HEK293 (cell line): Measurements from ENCODE around the gene MFAP5.

ENCODE experiments used
- CTCF ChIA-PET: fragments of 350-600 bp; formaldehyde crosslinking; extraction: SDS; loops from one replicate; lab custom pipeline; 2021; ENCODE audit warnings: antibody characterized with exemption; lab: Yijun Ruan, JAX
- POLR2A ChIA-PET: fragments of 300-600 bp; formaldehyde crosslinking; extraction: SDS; loops from one replicate; lab custom pipeline; 2020; ENCODE audit warnings: antibody characterized with exemption, inconsistent platforms; lab: Yijun Ruan, JAX
- H3K27ac ChIP-seq: fragments of 200-500 bp; sonication (Bioruptor generic); 2 replicates; pipeline ENCODE4 v1.5.1; 2014; ENCODE audit warnings: low read depth, low read length, control low read depth, inconsistent platforms; ENCODE audit errors: extremely low read depth
- H3K36me3 ChIP-seq, 2 experiments: fragments of 200-500 bp in 1 of 2; sonication (Bioruptor generic) in 1 of 2; 1 replicate in 1 of 2; 2 replicates in 1 of 2; pipeline ENCODE4 v1.5.1; 2014 to 2017; ENCODE audit warnings: inconsistent platforms in 2 of 2, low read length in 2 of 2; ENCODE audit not compliant: control insufficient read depth in 2 of 2, insufficient read depth in 1 of 2
- H3K4me1 ChIP-seq: fragments of 200-500 bp; sonication (Bioruptor generic); 2 replicates; pipeline ENCODE4 v1.5.1; 2014; ENCODE audit warnings: mild to moderate bottlenecking, low read length, inconsistent platforms; ENCODE audit not compliant: control insufficient read depth, insufficient read depth
- H3K4me3 ChIP-seq: 2 replicates; pipeline ENCODE4 v1.5.1; 2011; ENCODE audit warnings: low read depth, mild to moderate bottlenecking, control low read depth, low read length, moderate library complexity
- H3K9me3 ChIP-seq: fragments of 200-500 bp; sonication (Bioruptor generic); 2 replicates; pipeline ENCODE4 v1.5.1; 2014; ENCODE audit warnings: low read depth, low read length, inconsistent platforms; ENCODE audit not compliant: control insufficient read depth, insufficient read depth
- BCL11B ChIP-seq: fragments of 450-650 bp; formaldehyde crosslinking; IDR thresholded peaks from 2 replicates; pipeline ENCODE4 v1.5.1; 2016; ENCODE audit warnings: low read depth, missing biosample characterization, missing genetic modification characterization
- FEZF1 ChIP-seq: fragments of 450-650 bp; formaldehyde crosslinking; IDR thresholded peaks from 2 replicates; pipeline ENCODE4 v1.5.1; 2016; ENCODE audit warnings: missing biosample characterization, missing genetic modification characterization
- HIC1 ChIP-seq: fragments of 450-650 bp; formaldehyde crosslinking; IDR thresholded peaks from 2 replicates; pipeline ENCODE4 v1.5.1; 2016; ENCODE audit warnings: missing biosample characterization, missing genetic modification characterization
- MYNN ChIP-seq: fragments of 450-650 bp; formaldehyde crosslinking; IDR thresholded peaks from 2 replicates; pipeline ENCODE4 v1.5.1; 2016; ENCODE audit warnings: missing biosample characterization, missing genetic modification characterization, borderline replicate concordance
- TSHZ1 ChIP-seq: fragments of 450-650 bp; formaldehyde crosslinking; IDR thresholded peaks from 2 replicates; pipeline ENCODE4 v1.5.1; 2016; ENCODE audit warnings: missing biosample characterization, missing genetic modification characterization, borderline replicate concordance
- ZBTB1 ChIP-seq: fragments of 450-650 bp; formaldehyde crosslinking; IDR thresholded peaks from 2 replicates; pipeline ENCODE4 v1.5.1; 2016; ENCODE audit warnings: missing biosample characterization, missing genetic modification characterization
- ZBTB10 ChIP-seq: fragments of 450-650 bp; formaldehyde crosslinking; IDR thresholded peaks from 2 replicates; pipeline ENCODE4 v1.5.1; 2016; ENCODE audit warnings: missing biosample characterization, missing genetic modification characterization
- ZBTB20 ChIP-seq: fragments of 450-650 bp; formaldehyde crosslinking; IDR thresholded peaks from 2 replicates; pipeline ENCODE4 v1.5.1; 2016; ENCODE audit warnings: missing biosample characterization, missing genetic modification characterization
- ZNF146 ChIP-seq: fragments of 450-650 bp; formaldehyde crosslinking; IDR thresholded peaks from 2 replicates; pipeline ENCODE4 v1.5.1; 2016; ENCODE audit warnings: missing biosample characterization, missing genetic modification characterization
- ZNF157 ChIP-seq: fragments of 450-650 bp; formaldehyde crosslinking; IDR thresholded peaks from 2 replicates; pipeline ENCODE4 v1.5.1; 2016; ENCODE audit warnings: missing biosample characterization, missing genetic modification characterization
- ZNF202 ChIP-seq: fragments of 450-650 bp; formaldehyde crosslinking; IDR thresholded peaks from 2 replicates; pipeline ENCODE4 v1.5.1; 2016; ENCODE audit warnings: missing biosample characterization, missing genetic modification characterization, borderline replicate concordance
- ZNF335 ChIP-seq: fragments of 450-650 bp; formaldehyde crosslinking; conservative IDR thresholded peaks from 2 replicates; pipeline ENCODE4 v1.5.1; 2016; ENCODE audit warnings: missing biosample characterization, missing genetic modification characterization
- ZNF350 ChIP-seq: fragments of 450-650 bp; formaldehyde crosslinking; IDR thresholded peaks from 2 replicates; pipeline ENCODE4 v1.5.0; 2017; ENCODE audit warnings: missing biosample characterization, mild to moderate bottlenecking, missing genetic modification characterization
- ZNF391 ChIP-seq: fragments of 450-650 bp; formaldehyde crosslinking; IDR thresholded peaks from 2 replicates; pipeline ENCODE4 v1.5.1; 2016; ENCODE audit warnings: low read depth, missing biosample characterization, missing genetic modification characterization, borderline replicate concordance
- ZNF423 ChIP-seq: fragments of 450-650 bp; formaldehyde crosslinking; IDR thresholded peaks from 2 replicates; pipeline ENCODE4 v1.5.1; 2016; ENCODE audit warnings: missing biosample characterization, missing genetic modification characterization
- ZNF426 ChIP-seq: fragments of 450-650 bp; formaldehyde crosslinking; IDR thresholded peaks from 2 replicates; pipeline ENCODE4 v1.5.1; 2017; ENCODE audit warnings: missing biosample characterization, missing genetic modification characterization, mild to moderate bottlenecking, inconsistent platforms, moderate library complexity
- ZNF514 ChIP-seq: fragments of 450-650 bp; formaldehyde crosslinking; IDR thresholded peaks from 2 replicates; pipeline ENCODE4 v1.5.1; 2016; ENCODE audit warnings: missing biosample characterization, missing genetic modification characterization
- ZNF560 ChIP-seq: fragments of 450-650 bp; formaldehyde crosslinking; IDR thresholded peaks from 2 replicates; pipeline ENCODE4 v1.5.1; 2017; ENCODE audit warnings: missing biosample characterization, missing genetic modification characterization, borderline replicate concordance
- ZNF600 ChIP-seq: fragments of 450-650 bp; formaldehyde crosslinking; IDR thresholded peaks from 2 replicates; pipeline ENCODE4 v1.5.1; 2016; ENCODE audit warnings: missing biosample characterization, missing genetic modification characterization
- ZNF623 ChIP-seq: fragments of 450-650 bp; formaldehyde crosslinking; IDR thresholded peaks from 2 replicates; pipeline ENCODE4 v1.5.1; 2016; ENCODE audit warnings: missing biosample characterization, missing genetic modification characterization
- ZNF664 ChIP-seq: fragments of 450-650 bp; formaldehyde crosslinking; IDR thresholded peaks from 2 replicates; pipeline ENCODE4 v1.5.1; 2016; ENCODE audit warnings: missing biosample characterization, missing genetic modification characterization
- ZNF776 ChIP-seq: fragments of 450-650 bp; formaldehyde crosslinking; IDR thresholded peaks from 2 replicates; pipeline ENCODE4 v1.5.0; 2017; ENCODE audit warnings: missing biosample characterization, missing genetic modification characterization, borderline replicate concordance
- ZNF791 ChIP-seq: fragments of 450-650 bp; formaldehyde crosslinking; IDR thresholded peaks from 2 replicates; pipeline ENCODE4 v1.5.1; 2016; ENCODE audit warnings: missing biosample characterization, missing genetic modification characterization
- ZNF843 ChIP-seq: fragments of 450-650 bp; formaldehyde crosslinking; IDR thresholded peaks from 2 replicates; pipeline ENCODE4 v1.5.1; 2016; ENCODE audit warnings: missing biosample characterization, missing genetic modification characterization

Gene MFAP5

GRCh38 chr12:8644345-8645248 is 18.0 kb downstream of the MFAP5 start:
- POLR2A ChIA-PET: no interaction called here
- Histone ChIP-seq H3K27ac (no peak overlapping the region), H3K36me3 (no peaks in the 10 kb centered on the region), H3K4me1 (no peaks in the 10 kb centered on the region)
- TF ChIP-seq ZNF776 (tag by site-specific recombination) (no peak), ZBTB10 (no peak), ZNF600 (tag by site-specific recombination) (no peak), ZNF560 (no peak), ZBTB1 (tag by site-specific recombination) (no peak), MYNN (tag by site-specific recombination) (no peak), ZNF146 (tag by site-specific recombination) (no peak), ZBTB20 (tag by site-specific recombination) (no peak), ZNF623 (no peak)
- TF ChIP-seq, all 188 proteins: peak for 0
- CTCF ChIA-PET: interaction anchor here (0.8 to 1.2 kb wide), 3 partner anchors 13 to 246 kb away, joined by 3 to 5 read pairs (median 3); no protein-coding TSS in a partner anchor
- Histone ChIP-seq H3K9me3 (no peaks in the 10 kb centered on the region), H3K4me3 (no peak overlapping the region)

- no peaks in the 10 kb centered on the region for H3K4me1 ChIP-seq
- POLR2A ChIA-PET: no interaction called here
- CTCF ChIA-PET: interaction anchor here (0.7 to 0.8 kb wide), 3 partner anchors 10 to 564 kb away, joined by 3 to 5 read pairs (median 4); no protein-coding TSS in a partner anchor
- no peaks in the 10 kb centered on the region for H3K9me3 ChIP-seq
- no peak overlapping the region for H3K27ac ChIP-seq
- TF ChIP-seq BCL11B (tag by site-specific recombination) (peak; percentile 85; the same call in 1 of the 2 replicates), TSHZ1 (no peak)
- H3K4me3 ChIP-seq: no peak overlapping the region
- H3K36me3 ChIP-seq: no peaks in the 10 kb centered on the region
These were observed 19.9 kb downstream of the MFAP5 start for GRCh38 chr12:8642775-8643174.

GRCh38 chr12:8639936-8640335 is 22.7 kb downstream of the MFAP5 start:
- POLR2A ChIA-PET: interaction anchor here (0.5 kb wide), 1 partner anchor 17 kb away, joined by 3 read pairs; no protein-coding TSS in a partner anchor
- TF ChIP-seq ZNF202 (tag by site-specific recombination): no peak
- TF ChIP-seq ZNF514: no peak
- no peak for TF ChIP-seq ZNF157
- no peak for TF ChIP-seq ZNF350 (tag by site-specific recombination)
- no peak for TF ChIP-seq ZNF791 (tag by site-specific recombination)
- TF ChIP-seq ZNF664 (tag by site-specific recombination): no peak
- no peak for TF ChIP-seq ZNF843 (tag by site-specific recombination)
- TF ChIP-seq ZNF335 (tag by site-specific recombination): no peak
- TF ChIP-seq ZNF423 (tag by site-specific recombination): no peak
- TF ChIP-seq HIC1 (tag by site-specific recombination): no peak
- no peak for TF ChIP-seq ZNF426 (tag by site-specific recombination)
- TF ChIP-seq FEZF1 (tag by site-specific recombination): no peak
- no peak for TF ChIP-seq ZNF391

More at GRCh38 chr12:8639936-8640335, 22.7 kb downstream of the MFAP5 start:
- CTCF ChIA-PET: no interaction called here
- no peaks in the 10 kb centered on the region for H3K9me3 ChIP-seq
- H3K27ac ChIP-seq: no peak overlapping the region
- H3K4me1 ChIP-seq: no peaks in the 10 kb centered on the region
- no peaks in the 10 kb centered on the region for H3K36me3 ChIP-seq
- no peak overlapping the region for H3K4me3 ChIP-seq
